Measurements from ENCODE around the gene TULP1. TPM values are rescaled to one million over a fixed set of nuclear protein-coding genes. Genes with fewer than 3 reads are reported as not detected.

The TULP1 gene
- total and polyA plus RNA-seq, 2 of the 13 experiments (the other 11 are each of a cell fraction or from before 2014, with no cell fraction given), result not detected

- over 99% methylated on average over 9 of the region's 9 CpGs for WGBS (ENCODE audit: low lambda C conversion rate)
- Histone ChIP-seq H3K4me1 (ENCODE audit: insufficient read depth, low read length) (peaks cover 40% of the 10 kb centered on the region), H4K20me1 (ENCODE audit: insufficient read depth, low read length) (no peaks in the 10 kb centered on the region), H3K79me2 (ENCODE audit: insufficient read depth, low read length) (no peaks in the 10 kb centered on the region), H2AFZ (ENCODE audit: low read length) (no peak overlapping the region), H3K27ac (ENCODE audit: extremely low read length, insufficient read depth, low read length) (no peak overlapping the region), H3K4me2 (ENCODE audit: low read depth, low read length) (no peak overlapping the region), H3K4me3 (replicated peaks in 1 of 3; ENCODE audit: insufficient read depth in 1 of 3, low read depth in 2 of 3, low read length in 3 of 3) (no peak overlapping the region), H3K36me3 (replicated peaks in 1 of 2; ENCODE audit: control insufficient read depth in 1 of 2, insufficient read depth in 2 of 2, low read length in 2 of 2) (peaks cover 10 to 23% of the 10 kb centered on the region in 2 experiments; a peak in 4 of 5 replicates), H3K9ac (ENCODE audit: insufficient read depth, low read depth, low read length) (no peak overlapping the region), H3K27me3 (ENCODE audit: control insufficient read depth in 1 of 2, insufficient read depth in 2 of 2, low read length in 2 of 2) (peaks cover 2 to 21% of the 10 kb centered on the region in 2 experiments; a peak in 2 of 5 replicates), H3K9me3 (ENCODE audit: low read length) (no peaks in the 10 kb centered on the region)
- in situ Hi-C loops (cut with HindIII; ENCODE audit: extremely low pct_ligation_motif_present, low pct_unique_long_range_greater_than_20kb) (loop anchor here (5.0 kb wide), 1 partner anchor 112 kb away; the partner anchor contains the start of gene PPARD), intact Hi-C loops (cut with micrococcal nuclease; ENCODE audit: unreplicated experiment) (no loop called here)
- no peak for FAIRE-seq
- no peak for DNase-seq (ENCODE audit: low spot score)
- ChIA-PET CTCF (ENCODE audit: low intra/inter-chr PET ratio, low total read pairs) (no interaction called here), POLR2A (no interaction called here)
- ATAC-seq, result no peak
- BruUV-seq (replicated peaks), result no TSS peak
- TF ChIP-seq KDM5A (IDR thresholded peaks at IDR 0.05; ENCODE audit: borderline replicate concordance, low read length) (no peak), FOSL2 (CRISPR knock-in tag; IDR thresholded peaks at IDR 0.05) (no peak), AFF4 (CRISPR knock-in tag; IDR thresholded peaks at IDR 0.05) (no peak), ZNF776 (CRISPR knock-in tag; IDR thresholded peaks at IDR 0.05) (no peak), PITX1 (CRISPR knock-in tag; IDR thresholded peaks at IDR 0.05) (no peak), GATAD1 (CRISPR knock-in tag; IDR thresholded peaks at IDR 0.05) (no peak), ZUFSP (CRISPR knock-in tag; IDR thresholded peaks at IDR 0.05; ENCODE audit: borderline replicate concordance) (no peak), HMGXB4 (CRISPR knock-in tag; IDR thresholded peaks at IDR 0.05; ENCODE audit: borderline replicate concordance in 1 of 2, low read depth in 1 of 2) (no peak), HMGXB3 (CRISPR knock-in tag; IDR thresholded peaks at IDR 0.05; ENCODE audit: borderline replicate concordance) (no peak), ZNF496 (CRISPR knock-in tag; IDR thresholded peaks at IDR 0.05; ENCODE audit: insufficient replicate concordance) (no peak), ZNF260 (CRISPR knock-in tag; IDR thresholded peaks at IDR 0.05; ENCODE audit: borderline replicate concordance, low read depth) (no peak)
Measured at GRCh38 chr6:35454391-35455110, 58.1 kb downstream of the TULP1 start.
